ENCODE results near the gene MPDZ.

DNA sequence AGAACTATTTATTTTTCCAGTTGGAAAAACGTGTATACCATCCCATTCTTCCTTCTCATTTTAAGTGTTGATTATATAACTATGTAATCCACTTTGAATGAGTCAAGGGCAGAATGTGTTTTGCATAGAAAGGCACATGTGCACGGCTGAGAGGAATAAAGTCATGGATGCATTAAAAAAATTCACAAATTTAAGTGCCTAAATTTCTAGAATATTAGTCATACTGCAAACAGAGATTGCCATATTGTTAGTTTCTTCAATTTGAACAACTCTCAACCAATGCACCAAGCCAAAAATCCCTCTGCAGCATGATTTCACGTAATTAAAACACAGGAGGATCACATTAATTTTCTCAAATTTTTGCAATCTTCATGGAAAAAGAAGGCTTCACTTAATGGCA lies 166.3 kb downstream of the MPDZ start:
- TF ChIP-seq, protein P1, sequence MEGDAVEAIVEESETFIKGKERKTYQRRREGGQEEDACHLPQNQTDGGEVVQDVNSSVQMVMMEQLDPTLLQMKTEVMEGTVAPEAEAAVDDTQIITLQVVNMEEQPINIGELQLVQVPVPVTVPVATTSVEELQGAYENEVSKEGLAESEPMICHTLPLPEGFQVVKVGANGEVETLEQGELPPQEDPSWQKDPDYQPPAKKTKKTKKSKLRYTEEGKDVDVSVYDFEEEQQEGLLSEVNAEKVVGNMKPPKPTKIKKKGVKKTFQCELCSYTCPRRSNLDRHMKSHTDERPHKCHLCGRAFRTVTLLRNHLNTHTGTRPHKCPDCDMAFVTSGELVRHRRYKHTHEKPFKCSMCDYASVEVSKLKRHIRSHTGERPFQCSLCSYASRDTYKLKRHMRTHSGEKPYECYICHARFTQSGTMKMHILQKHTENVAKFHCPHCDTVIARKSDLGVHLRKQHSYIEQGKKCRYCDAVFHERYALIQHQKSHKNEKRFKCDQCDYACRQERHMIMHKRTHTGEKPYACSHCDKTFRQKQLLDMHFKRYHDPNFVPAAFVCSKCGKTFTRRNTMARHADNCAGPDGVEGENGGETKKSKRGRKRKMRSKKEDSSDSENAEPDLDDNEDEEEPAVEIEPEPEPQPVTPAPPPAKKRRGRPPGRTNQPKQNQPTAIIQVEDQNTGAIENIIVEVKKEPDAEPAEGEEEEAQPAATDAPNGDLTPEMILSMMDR (IDR thresholded peaks at IDR 0.05; ENCODE audit: low read length), result no peak
- no peak for TF ChIP-seq EZH2 (IDR thresholded peaks at IDR 0.05; ENCODE audit: borderline replicate concordance, low read length)

All from OCI-LY1 (cell line).